IMR-90 (cell line): ENCODE measurements around the gene CFAP161. TPM values are rescaled to one million over a fixed set of nuclear protein-coding genes. Genes with fewer than 3 reads are reported as not detected.

Source experiments
- ATAC-seq: fragments of 200-7000 bp; cut with Tn5 transposase; 2 replicates; pipeline ENCODE4 v1.9.1; 2020; ENCODE audit warnings: low read depth, mild to moderate bottlenecking, moderate library complexity
- BruUV-seq: library from RNA; stranded (reverse); fragments of 400-500 nt; replicated peaks from 2 replicates; lab custom pipeline; 2021; lab: Mats Ljungman, UMichigan
- CTCF ChIA-PET: fragments of 300-600 bp; formaldehyde crosslinking; extraction: SDS; loops from one replicate; lab custom pipeline; 2021; ENCODE audit warnings: antibody characterized with exemption; lab: Yijun Ruan, JAX
- POLR2A ChIA-PET: fragments of 300-600 bp; sonication (Branson Sonifier 250); formaldehyde crosslinking; loops from one replicate; lab custom pipeline; 2022; ENCODE audit warnings: antibody characterized with exemption; ENCODE audit not compliant: unreplicated experiment; lab: Charles Lee
- DNase-seq: peaks from one replicate; pipeline ENCODE4 v3.0.0; 2013
- H2AFZ ChIP-seq: replicated peaks from 2 replicates; pipeline ENCODE3; 2013; ENCODE audit warnings: low read length, mild to moderate bottlenecking; ENCODE audit not compliant: poor library complexity
- H2AK5ac ChIP-seq: 2 replicates; pipeline ENCODE4 v1.6.1; 2013; ENCODE audit warnings: low read depth, low read length, inconsistent platforms
- H2AK9ac ChIP-seq: replicated peaks from 2 replicates; pipeline ENCODE3; 2013; ENCODE audit warnings: mild to moderate bottlenecking, low read depth, low read length, moderate library complexity; ENCODE audit not compliant: poor library complexity
- H2BK120ac ChIP-seq: 2 replicates; pipeline ENCODE4 v1.6.1; 2013; ENCODE audit warnings: low read depth, low read length, inconsistent platforms
- H2BK15ac ChIP-seq: 3 replicates; pipeline ENCODE4 v1.6.1; 2013; ENCODE audit warnings: low read depth, low read length, inconsistent platforms
- H2BK20ac ChIP-seq: 2 replicates; pipeline ENCODE4 v1.6.1; 2013; ENCODE audit warnings: low read depth, mild to moderate bottlenecking, inconsistent platforms, low read length, moderate library complexity
- H2BK5ac ChIP-seq: 2 replicates; pipeline ENCODE4 v1.6.1; 2013; ENCODE audit warnings: mild to moderate bottlenecking, low read depth, low read length, inconsistent platforms; ENCODE audit not compliant: poor library complexity, severe bottlenecking
- H3K14ac ChIP-seq: replicated peaks from 2 replicates; pipeline ENCODE4 v1.6.1; 2013; ENCODE audit warnings: low read depth, low read length, inconsistent platforms
- H3K18ac ChIP-seq: 2 replicates; pipeline ENCODE4 v1.6.1; 2013; ENCODE audit warnings: low read depth, low read length, control low read depth
- H3K23ac ChIP-seq: 2 replicates; pipeline ENCODE4 v1.6.1; 2013; ENCODE audit warnings: low read depth, low read length, inconsistent platforms
- H3K27ac ChIP-seq: 2 replicates; pipeline ENCODE4 v1.5.1; 2013; ENCODE audit warnings: mild to moderate bottlenecking, control low read depth, low read length; ENCODE audit not compliant: insufficient read depth
- H3K27me3 ChIP-seq: 2 replicates; pipeline ENCODE4 v1.6.1; 2013; ENCODE audit warnings: low read length; ENCODE audit not compliant: control insufficient read depth, insufficient read depth
- H3K36me3 ChIP-seq: 2 replicates; pipeline ENCODE4 v1.6.1; 2013; ENCODE audit warnings: low read length, mixed read lengths; ENCODE audit not compliant: control insufficient read depth, insufficient read depth
- H3K4ac ChIP-seq: 2 replicates; pipeline ENCODE4 v1.6.1; 2013; ENCODE audit warnings: low read depth, low read length, inconsistent platforms
- H3K4me1 ChIP-seq: 2 replicates; pipeline ENCODE4 v1.6.1; 2013; ENCODE audit warnings: low read length, mixed read lengths; ENCODE audit not compliant: control insufficient read depth, insufficient read depth
- H3K4me2 ChIP-seq: 2 replicates; pipeline ENCODE4 v1.6.1; 2013; ENCODE audit warnings: low read depth, mild to moderate bottlenecking, control low read depth, low read length, moderate library complexity
- H3K4me3 ChIP-seq: 2 replicates; pipeline ENCODE4 v1.5.1; 2013; ENCODE audit warnings: low read depth, mild to moderate bottlenecking, control low read depth, low read length, moderate library complexity; ENCODE audit not compliant: insufficient read depth
- H3K56ac ChIP-seq: 2 replicates; pipeline ENCODE4 v1.6.1; 2013; ENCODE audit warnings: low read length, inconsistent platforms; ENCODE audit not compliant: insufficient read depth; ENCODE audit errors: extremely low read depth
- H3K79me1 ChIP-seq, 2 experiments: 2 replicates each; pipeline ENCODE4 v1.6.1; 2013; ENCODE audit warnings: low read length in 2 of 2, inconsistent platforms in 1 of 2, low read depth in 1 of 2
- H3K9ac ChIP-seq: 2 replicates; pipeline ENCODE4 v1.6.1; 2013; ENCODE audit warnings: low read depth, low read length, control low read depth
- H3K9me1 ChIP-seq: 2 replicates; pipeline ENCODE4 v1.6.1; 2013; ENCODE audit warnings: low read length, inconsistent platforms; ENCODE audit not compliant: insufficient read depth
- H3K9me3 ChIP-seq: 2 replicates; pipeline ENCODE4 v1.6.1; 2013; ENCODE audit warnings: low read length; ENCODE audit not compliant: control insufficient read depth, insufficient read depth
- H4K20me1 ChIP-seq: 2 replicates; pipeline ENCODE4 v1.6.1; 2013; ENCODE audit warnings: low read length, inconsistent platforms; ENCODE audit not compliant: insufficient read depth
- H4K5ac ChIP-seq: 2 replicates; pipeline ENCODE4 v1.6.1; 2013; ENCODE audit warnings: mild to moderate bottlenecking, low read depth, low read length, control low read depth
- H4K8ac ChIP-seq, 2 experiments: 2 replicates each; pipeline ENCODE4 v1.6.1; 2013; ENCODE audit warnings: low read depth in 2 of 2, low read length in 2 of 2, control low read depth in 1 of 2, inconsistent platforms in 1 of 2
- H4K91ac ChIP-seq: 2 replicates; pipeline ENCODE4 v1.6.1; 2013; ENCODE audit warnings: low read depth, low read length, inconsistent platforms; ENCODE audit not compliant: insufficient read depth
- MAFK ChIP-seq: IDR thresholded peaks from 2 replicates; pipeline ENCODE4 v1.6.1; 2012; ENCODE audit warnings: low read depth, low read length, improper control_type of control experiment
- POLR2A ChIP-seq: IDR thresholded peaks from 2 replicates; pipeline ENCODE4 v1.6.1; 2012; ENCODE audit warnings: mild to moderate bottlenecking, low read depth, low read length
- RAD21 ChIP-seq: IDR thresholded peaks from 2 replicates; pipeline ENCODE4 v1.6.1; 2012; ENCODE audit warnings: low read length, improper control_type of control experiment
- RCOR1 ChIP-seq: IDR thresholded peaks from 2 replicates; pipeline ENCODE4 v1.6.1; 2012; ENCODE audit warnings: mild to moderate bottlenecking, low read length, improper control_type of control experiment; ENCODE audit not compliant: insufficient replicate concordance
- RFX5 ChIP-seq: IDR thresholded peaks from 2 replicates; pipeline ENCODE4 v1.8.0; 2012; ENCODE audit warnings: low read depth, mild to moderate bottlenecking, low read length, moderate library complexity
- USF2 ChIP-seq: fragments of 150-350 bp; IDR thresholded peaks from 2 replicates; pipeline ENCODE4 v1.6.1; 2017; ENCODE audit warnings: mild to moderate bottlenecking, antibody characterized with exemption, low read length, low read depth
- WGBS, 2 experiments: methylation state at CpG; one replicate each; pipeline versions ENCODE4 v1.1.5 to v1.1.7; 2013; ENCODE audit warnings: missing lambda C conversion rate in 2 of 2; ENCODE audit not compliant: insufficient read length in 1 of 2; ENCODE audit errors: extremely low coverage in 2 of 2; 5-methylcytosine and 5-hydroxymethylcytosine counted together
- dilution Hi-C: fragments of 300-500 bp; cut with HindIII; formaldehyde crosslinking; loops from one replicate; pipeline ENCODE4 v1.14.3; 2018; ENCODE audit warnings: low sequenced_read_pairs; ENCODE audit not compliant: unreplicated experiment
- in situ Hi-C: fragments of 300-500 bp; cut with MboI; formaldehyde crosslinking; loops from 3 replicates; pipeline ENCODE4 v1.14.3; 2019; ENCODE audit warnings: low sequenced_read_pairs, inconsistent platforms, mixed read lengths
- intact Hi-C: fragments of 100-400 bp; cut with micrococcal nuclease; formaldehyde crosslinking; loops from 2 replicates; pipeline ENCODE4 v1.10.0; 2022
- polyA plus RNA-seq, 3 experiments: library from polyadenylated mRNA; depleted of rRNA; stranded (reverse); fragments of >200 nt; gene quantifications; 2 replicates each; pipeline ENCODE4 v1.2.3, GENCODE V29; 2012; ENCODE audit warnings: low replicate concordance in 1 of 3
- total RNA-seq: library from RNA; depleted of rRNA; stranded (reverse); fragments of >200 nt; gene quantifications from 2 replicates; pipeline ENCODE4 v1.2.3, GENCODE V29; 2012

Gene CFAP161
- total and polyA plus RNA-seq, 2 of the 4 experiments (the other 2 are of a cell fraction), result not detected

DNA sequence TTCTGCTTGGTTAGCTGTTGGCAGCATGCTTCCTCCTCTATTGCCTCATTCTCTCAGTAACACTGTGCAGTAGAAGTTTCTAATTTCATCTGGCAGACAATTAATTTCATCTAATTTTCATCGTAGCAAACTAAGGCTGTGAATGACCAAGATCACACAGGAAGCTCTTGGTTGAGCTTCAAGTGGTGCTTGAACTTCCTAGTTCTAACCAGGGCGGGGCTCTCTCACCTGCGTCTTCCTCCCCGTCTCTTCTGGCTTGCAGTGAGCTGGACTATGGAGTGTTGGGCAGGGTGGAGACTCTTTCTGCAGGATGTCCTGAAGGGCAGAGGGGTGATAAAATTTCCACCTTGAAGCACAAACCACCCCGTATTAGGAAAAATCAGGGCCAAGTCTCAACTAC lies 60.7 kb downstream of the CFAP161 start:
- intact Hi-C loops, result loop anchor here (5.0 kb wide), 1 partner anchor 43 kb away; no protein-coding TSS in a partner anchor
- dilution Hi-C loops, result no loop called here
- Histone ChIP-seq H4K5ac (0 out of 2 replicates have a peak overlapping the region, but pooled peaks have one; percentile 3), H3K23ac (peak overlapping the region; percentile 9; the same call in 1 of the 2 replicates), H4K20me1 (no peaks in the 10 kb centered on the region), H3K9me3 (no peaks in the 10 kb centered on the region), H2BK120ac (peak overlapping the region; percentile 48), H3K18ac (no peak overlapping the region; the same call in 1 of the 2 replicates), H2AFZ (no peak overlapping the region), H4K91ac (no peak overlapping the region; the same call in 1 of the 2 replicates), H2BK20ac (no peak overlapping the region), H3K4ac (peak overlapping the region; percentile 56), H2AK9ac (no peak overlapping the region), H3K4me2 (no peak overlapping the region), H3K56ac (no peak overlapping the region), H3K4me3 (no peak overlapping the region), H3K9me1 (peaks cover 14% of the 10 kb centered on the region), H3K14ac (0 out of 2 replicates have a peak overlapping the region, but pooled peaks have one; percentile 16), H2BK15ac (peak overlapping the region; percentile 45; the same call in 2 of the 3 replicates), H4K8ac (peak overlapping the region in 1 of 2 experiments; percentile 67; a peak in 2 of 4 replicates), H3K79me1 (no peaks in the 10 kb centered on the region), H3K27ac (no peak overlapping the region), H2BK5ac (no peak overlapping the region), H3K27me3 (no peaks in the 10 kb centered on the region), H2AK5ac (peak overlapping the region; percentile 79), H3K9ac (no peak overlapping the region), H3K4me1 (peaks cover 22% of the 10 kb centered on the region), H3K36me3 (peaks cover 4% of the 10 kb centered on the region; the same call in 1 of the 2 replicates)
- ChIA-PET POLR2A (no interaction called here), CTCF (interaction anchor here (1.0 to 1.2 kb wide), 2 partner anchors 39 to 71 kb away, joined by 3 read pairs; no protein-coding TSS in a partner anchor)
- WGBS, 2 experiments, result no CpG with 5 or more reads among the region's 5 CpGs
- BruUV-seq, result no TSS peak
- DNase-seq (no peak), ATAC-seq (no peak)
- TF ChIP-seq POLR2A (no peak), USF2 (no peak), RFX5 (no peak), MAFK (no peak), RCOR1 (no peak), RAD21 (no peak)
- in situ Hi-C loops, result no loop called here
